Natural killer cell (primary cell): ENCODE measurements around the gene DDA1. TPM values are rescaled to one million over a fixed set of nuclear protein-coding genes. Genes with fewer than 3 reads are reported as not detected.

ENCODE experiments used
- ATAC-seq, 3 donors: fragments of 150-1000 bp in 2 of 3; fragments of 200-7000 bp in 1 of 3; cut with Tn5 transposase; 1 replicate in 1 of 3; 2 replicates in 2 of 3; pipeline ENCODE4 v1.10.0; 2021; ENCODE audit warnings: mild to moderate bottlenecking in 2 of 3, moderate library complexity in 2 of 3
- DNase-seq, 2 donors: peaks; one replicate each; pipeline versions ENCODE4 v3.0.0 to v3.0.0-alpha.2; 2013 to 2021; ENCODE audit warnings: mixed read lengths in 1 of 2
- H3K27ac ChIP-seq: one replicate; pipeline ENCODE4 v1.5.1; 2013; ENCODE audit warnings: mild to moderate bottlenecking, low read length
- H3K27me3 ChIP-seq: one replicate; pipeline ENCODE4 v1.6.1; 2013; ENCODE audit warnings: low read length; ENCODE audit not compliant: control insufficient read depth, insufficient read depth
- H3K36me3 ChIP-seq: one replicate; pipeline ENCODE4 v1.6.1; 2013; ENCODE audit warnings: low read length; ENCODE audit not compliant: control insufficient read depth, insufficient read depth
- H3K4me1 ChIP-seq: one replicate; pipeline ENCODE4 v1.6.1; 2013; ENCODE audit warnings: low read length; ENCODE audit not compliant: control insufficient read depth, insufficient read depth
- H3K4me3 ChIP-seq: one replicate; pipeline ENCODE4 v1.5.1; 2013; ENCODE audit warnings: low read length
- H3K9me3 ChIP-seq: one replicate; pipeline ENCODE4 v1.6.1; 2013; ENCODE audit warnings: low read length; ENCODE audit not compliant: control insufficient read depth, insufficient read depth
- H3K27ac Mint-ChIP-seq, 2 donors: one replicate each; pipeline ENCODE4 v1.8.0; 2022; ENCODE audit warnings: mild to moderate bottlenecking in 2 of 2, mixed read lengths in 2 of 2, moderate library complexity in 1 of 2
- H3K27me3 Mint-ChIP-seq, 2 donors: one replicate each; pipeline ENCODE4 v1.8.0; 2022; ENCODE audit warnings: low read depth in 2 of 2, mixed read lengths in 2 of 2
- H3K36me3 Mint-ChIP-seq: one replicate; pipeline ENCODE4 v1.8.0; 2022; ENCODE audit warnings: mixed read lengths
- H3K4me1 Mint-ChIP-seq, 2 donors: one replicate each; pipeline ENCODE4 v1.8.0; 2022; ENCODE audit warnings: mixed read lengths in 2 of 2
- H3K4me3 Mint-ChIP-seq: one replicate; pipeline ENCODE4 v1.8.0; 2022; ENCODE audit warnings: mild to moderate bottlenecking, moderate library complexity, mixed read lengths
- H3K9me3 Mint-ChIP-seq, 2 donors: one replicate each; pipeline ENCODE4 v1.8.0; 2022; ENCODE audit warnings: mixed read lengths in 2 of 2
- WGBS: methylation state at CpG from one replicate; pipeline ENCODE4 v1.1.7; 2013; ENCODE audit warnings: missing lambda C conversion rate; ENCODE audit not compliant: insufficient coverage; 5-methylcytosine and 5-hydroxymethylcytosine counted together
- intact Hi-C: fragments of 100-400 bp; cut with micrococcal nuclease; formaldehyde crosslinking; loops from one replicate; pipeline ENCODE4 v1.14.2; 2022
- total RNA-seq, 4 donors: library from RNA; stranded (reverse); fragments of 120-200 nt in 1 of 4; gene quantifications; one replicate each; pipeline versions ENCODE4 v1.2.3 to v1.2.4, GENCODE V29; 2013 to 2022
- TF ChIP-seq, protein P1 (sequence below): fragments of 200-600 bp; IDR thresholded peaks from one replicate; pipeline ENCODE4 v1.8.0; 2022; ENCODE audit warnings: antibody characterized with exemption

Gene DDA1
- total RNA-seq, 3 donors from 2014 or later (not counting 1 experiment from before 2014, with no cell fraction given) = 32.2 to 42.5 (median 37.7) TPM

DNA sequence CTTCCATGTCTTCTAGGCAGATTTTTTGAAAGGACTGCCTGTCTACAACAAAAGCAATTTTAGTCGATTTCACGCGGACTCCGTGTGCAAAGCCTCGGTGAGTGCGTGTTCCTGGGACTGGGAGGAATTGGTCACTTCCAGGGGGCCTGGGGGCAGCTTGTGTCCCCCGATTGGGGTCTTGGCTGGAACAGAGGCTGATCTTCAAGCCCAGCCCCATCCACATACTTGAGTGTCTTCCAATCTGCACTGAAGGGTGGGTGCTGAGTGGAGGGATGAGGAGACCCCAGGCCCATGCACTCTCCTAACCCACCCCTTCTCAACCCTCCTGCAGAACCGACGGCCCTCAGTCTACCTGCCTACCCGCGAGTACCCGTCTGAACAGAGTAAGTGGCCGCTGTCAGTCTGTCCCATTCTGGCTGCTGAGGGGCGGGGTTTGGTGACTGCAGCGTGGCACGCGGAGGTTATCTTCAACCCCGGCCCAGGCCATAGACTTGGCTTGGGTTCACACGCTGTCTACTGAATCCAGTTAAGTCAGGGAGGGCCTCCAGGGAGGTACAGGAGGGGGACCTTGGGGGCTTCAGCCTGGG lies 4.7 kb downstream of the DDA1 start:
- no peaks in the 10 kb centered on the region for H3K27me3 ChIP-seq
- no peak for DNase-seq
- Mint-ChIP-seq H3K4me1 (peaks cover 17 to 28% of the 10 kb centered on the region in 2 donors), H3K36me3 (no peaks in the 10 kb centered on the region), H3K4me3 (no peak overlapping the region), H3K9me3 (no peaks in the 10 kb centered on the region), H3K27ac (no peak overlapping the region), H3K27me3 (no peaks in the 10 kb centered on the region)
- no peaks in the 10 kb centered on the region for H3K9me3 ChIP-seq
- H3K4me1 ChIP-seq = peaks cover 13% of the 10 kb centered on the region
- H3K27ac ChIP-seq = no peak overlapping the region
- H3K4me3 ChIP-seq = no peak overlapping the region
- intact Hi-C loops = no loop called here
- no peak for ATAC-seq
- WGBS = 97% methylated on average over 19 of the region's 19 CpGs
- TF ChIP-seq, protein P1, sequence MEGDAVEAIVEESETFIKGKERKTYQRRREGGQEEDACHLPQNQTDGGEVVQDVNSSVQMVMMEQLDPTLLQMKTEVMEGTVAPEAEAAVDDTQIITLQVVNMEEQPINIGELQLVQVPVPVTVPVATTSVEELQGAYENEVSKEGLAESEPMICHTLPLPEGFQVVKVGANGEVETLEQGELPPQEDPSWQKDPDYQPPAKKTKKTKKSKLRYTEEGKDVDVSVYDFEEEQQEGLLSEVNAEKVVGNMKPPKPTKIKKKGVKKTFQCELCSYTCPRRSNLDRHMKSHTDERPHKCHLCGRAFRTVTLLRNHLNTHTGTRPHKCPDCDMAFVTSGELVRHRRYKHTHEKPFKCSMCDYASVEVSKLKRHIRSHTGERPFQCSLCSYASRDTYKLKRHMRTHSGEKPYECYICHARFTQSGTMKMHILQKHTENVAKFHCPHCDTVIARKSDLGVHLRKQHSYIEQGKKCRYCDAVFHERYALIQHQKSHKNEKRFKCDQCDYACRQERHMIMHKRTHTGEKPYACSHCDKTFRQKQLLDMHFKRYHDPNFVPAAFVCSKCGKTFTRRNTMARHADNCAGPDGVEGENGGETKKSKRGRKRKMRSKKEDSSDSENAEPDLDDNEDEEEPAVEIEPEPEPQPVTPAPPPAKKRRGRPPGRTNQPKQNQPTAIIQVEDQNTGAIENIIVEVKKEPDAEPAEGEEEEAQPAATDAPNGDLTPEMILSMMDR = no peak
- peaks cover 24% of the 10 kb centered on the region for H3K36me3 ChIP-seq

DNA sequence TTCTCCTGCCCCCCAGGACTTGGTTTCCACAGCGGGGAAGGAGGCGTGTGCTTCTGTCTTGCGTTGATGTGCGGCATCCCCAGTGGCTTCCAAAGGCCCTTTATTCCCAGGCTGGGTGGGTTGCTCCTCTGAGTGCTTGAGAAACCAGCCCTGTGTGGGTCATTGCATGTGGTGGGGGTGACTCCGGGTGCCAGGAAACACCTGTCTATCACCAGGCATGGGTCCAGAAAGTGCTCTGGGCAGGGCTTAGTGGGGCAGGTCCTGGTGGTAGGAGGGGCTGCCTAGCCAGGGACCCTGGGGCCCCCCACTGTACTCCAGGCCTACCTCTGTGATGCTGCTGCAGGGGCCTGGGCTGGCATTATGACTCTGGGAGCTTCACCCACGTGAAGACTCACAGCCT lies 9.6 kb downstream of the DDA1 start:
- WGBS = 70% methylated on average over 6 of the region's 6 CpGs
- H3K27me3 ChIP-seq = no peaks in the 10 kb centered on the region
- H3K4me3 ChIP-seq = no peak overlapping the region
- H3K27me3 Mint-ChIP-seq = no peaks in the 10 kb centered on the region
- peaks cover 2% of the 10 kb centered on the region for H3K4me1 ChIP-seq
- H3K36me3 ChIP-seq = peaks cover 41% of the 10 kb centered on the region
- TF ChIP-seq, protein P1 = no peak
- no peak overlapping the region for H3K4me3 Mint-ChIP-seq
- intact Hi-C loops = no loop called here
- H3K9me3 Mint-ChIP-seq = no peaks in the 10 kb centered on the region
- H3K27ac ChIP-seq = no peak overlapping the region
- H3K9me3 ChIP-seq = no peaks in the 10 kb centered on the region
- H3K27ac Mint-ChIP-seq = no peak overlapping the region
- ATAC-seq = no peak
- no peaks in the 10 kb centered on the region for H3K4me1 Mint-ChIP-seq
- no peak for DNase-seq
- no peaks in the 10 kb centered on the region for H3K36me3 Mint-ChIP-seq

- peaks cover 34% of the 10 kb centered on the region for H3K36me3 ChIP-seq
- no peak for DNase-seq
Measured at GRCh38 chr19:17319473-17320238, 10.3 kb downstream of the DDA1 start.

More at GRCh38 chr19:17319473-17320238, 10.3 kb downstream of the DDA1 start:
- Mint-ChIP-seq H3K27me3 (no peaks in the 10 kb centered on the region), H3K9me3 (no peaks in the 10 kb centered on the region), H3K36me3 (no peaks in the 10 kb centered on the region), H3K4me1 (no peaks in the 10 kb centered on the region), H3K4me3 (no peak overlapping the region), H3K27ac (no peak overlapping the region)
- no peaks in the 10 kb centered on the region for H3K9me3 ChIP-seq
- H3K27me3 ChIP-seq = no peaks in the 10 kb centered on the region
- intact Hi-C loops = no loop called here
- H3K27ac ChIP-seq = no peak overlapping the region
- WGBS = 95% methylated on average over 39 of the region's 40 CpGs
- H3K4me3 ChIP-seq = no peak overlapping the region
- no peak for ATAC-seq
- H3K4me1 ChIP-seq = peaks cover 2% of the 10 kb centered on the region
- TF ChIP-seq, protein P1 = no peak
